MG63 (cell line): ENCODE measurements around the gene LDLRAD4. TPM values are rescaled to one million over a fixed set of nuclear protein-coding genes. Genes with fewer than 3 reads are reported as not detected.

ENCODE experiments used
- DNase-seq: peaks from one replicate; pipeline ENCODE4 v3.0.0-alpha.2; 2020
- H3K27me3 ChIP-seq: fragments of 250-450 bp; sonication (Bioruptor Pico); 2 replicates; pipeline ENCODE4 v1.5.1; 2020; ENCODE audit warnings: mild to moderate bottlenecking, moderate library complexity
- H3K36me3 ChIP-seq: fragments of 250-450 bp; sonication (Bioruptor Pico); 2 replicates; pipeline ENCODE4 v1.5.1; 2020; ENCODE audit warnings: mild to moderate bottlenecking, moderate library complexity
- H3K4me3 ChIP-seq: fragments of 250-450 bp; sonication (Bioruptor Pico); 2 replicates; pipeline ENCODE4 v1.5.1; 2020; ENCODE audit warnings: mild to moderate bottlenecking, moderate library complexity
- H3K9me3 ChIP-seq: fragments of 250-450 bp; sonication (Bioruptor Pico); 2 replicates; pipeline ENCODE4 v1.5.1; 2020; ENCODE audit warnings: mild to moderate bottlenecking, moderate library complexity
- total RNA-seq: library from RNA; depleted of rRNA; stranded (reverse); fragments of >200 nt; shearing (Covaris generic); gene quantifications from 2 replicates; pipeline ENCODE4 v1.2.3, GENCODE V29; 2014; ENCODE audit warnings: low replicate concordance

The LDLRAD4 gene
- total RNA-seq, 1 experiment from 2014 or later = 0.36 TPM

DNA sequence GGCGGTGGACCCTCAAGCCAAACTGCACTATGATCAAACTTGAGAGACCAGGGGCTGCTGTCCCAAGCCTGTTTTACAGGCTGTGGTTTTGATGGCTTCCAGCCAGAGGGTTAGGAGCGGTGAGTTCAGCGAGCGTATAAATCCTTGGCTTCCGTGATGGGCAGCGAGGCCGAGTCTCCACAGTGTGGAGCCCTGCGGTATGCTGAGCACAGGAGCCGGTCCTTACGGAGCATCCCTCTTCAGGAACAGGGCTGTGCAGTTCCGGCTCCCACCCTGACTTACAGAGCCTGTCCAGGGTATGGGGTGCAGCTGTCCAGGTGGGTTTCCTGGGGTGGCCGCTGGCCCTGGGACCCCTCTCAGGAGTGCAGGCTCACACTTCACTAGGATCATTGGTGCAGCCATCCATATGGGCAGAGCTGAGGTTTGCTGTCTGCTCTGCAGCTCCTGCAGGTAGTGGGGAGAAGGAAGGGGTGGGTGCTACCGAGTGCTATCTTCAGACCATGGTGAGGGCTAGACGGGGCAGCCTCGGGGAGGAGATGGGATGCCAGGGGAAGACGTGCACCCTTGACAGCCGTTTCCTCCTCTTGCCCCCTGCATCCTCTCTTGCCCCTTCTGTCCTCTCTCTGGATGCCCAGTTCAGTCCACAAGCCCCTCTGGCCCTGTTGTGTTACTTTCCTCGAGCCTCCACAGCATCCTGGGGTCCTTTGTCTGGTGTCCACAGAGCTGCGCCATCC lies 403.5 kb downstream of the LDLRAD4 start:
- DNase-seq = no peak
- Histone ChIP-seq H3K36me3 (no peaks in the 10 kb centered on the region), H3K27me3 (no peaks in the 10 kb centered on the region; the same call in 1 of the 2 replicates), H3K9me3 (no peaks in the 10 kb centered on the region), H3K4me3 (no peak overlapping the region)

DNA sequence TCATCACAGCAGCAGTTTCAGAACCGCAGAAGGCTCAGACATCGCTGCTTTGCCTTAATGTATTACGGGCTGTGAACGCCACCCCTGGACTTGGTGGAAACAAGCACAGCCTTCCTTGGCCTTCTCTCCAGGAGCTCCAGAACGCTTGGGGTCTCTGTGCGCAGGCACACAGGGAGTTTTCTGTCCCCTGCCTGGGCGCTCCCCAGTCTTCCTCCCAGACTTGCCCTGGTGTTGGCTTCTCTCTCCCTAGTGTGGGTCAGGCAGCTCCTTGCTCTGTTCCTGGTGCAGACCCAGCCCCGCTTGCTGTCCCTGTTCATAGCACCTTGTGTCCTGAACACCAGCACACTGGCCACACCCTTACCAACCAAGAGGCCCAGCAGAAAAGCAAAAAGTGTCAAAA lies 404.2 kb downstream of the LDLRAD4 start:
- Histone ChIP-seq H3K4me3 (no peak overlapping the region), H3K9me3 (no peaks in the 10 kb centered on the region), H3K36me3 (no peaks in the 10 kb centered on the region), H3K27me3 (no peaks in the 10 kb centered on the region)
- DNase-seq = no peak

DNA sequence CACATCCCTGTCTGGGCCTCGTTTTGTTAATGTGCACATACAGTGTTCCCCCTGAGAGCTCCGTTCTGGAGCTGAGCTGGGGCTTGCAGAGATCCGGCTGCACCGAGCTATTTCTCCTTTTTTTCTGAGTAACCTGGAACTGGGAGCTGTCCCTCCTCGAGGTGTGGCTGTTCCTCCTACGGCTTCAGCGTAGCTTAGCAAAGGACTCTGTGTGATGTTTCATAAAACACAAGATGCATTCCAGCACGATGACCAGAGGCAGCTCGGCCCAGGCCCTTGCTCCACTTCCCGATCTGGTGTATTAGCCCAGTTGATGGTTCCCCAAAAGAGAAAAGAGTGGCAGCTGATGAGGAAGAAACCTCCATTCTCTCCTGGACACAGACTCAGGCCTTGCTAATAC lies 404.8 kb downstream of the LDLRAD4 start:
- H3K27me3 ChIP-seq = no peaks in the 10 kb centered on the region
- H3K36me3 ChIP-seq = no peaks in the 10 kb centered on the region
- H3K4me3 ChIP-seq = no peak overlapping the region
- DNase-seq = no peak
- no peaks in the 10 kb centered on the region for H3K9me3 ChIP-seq

DNA sequence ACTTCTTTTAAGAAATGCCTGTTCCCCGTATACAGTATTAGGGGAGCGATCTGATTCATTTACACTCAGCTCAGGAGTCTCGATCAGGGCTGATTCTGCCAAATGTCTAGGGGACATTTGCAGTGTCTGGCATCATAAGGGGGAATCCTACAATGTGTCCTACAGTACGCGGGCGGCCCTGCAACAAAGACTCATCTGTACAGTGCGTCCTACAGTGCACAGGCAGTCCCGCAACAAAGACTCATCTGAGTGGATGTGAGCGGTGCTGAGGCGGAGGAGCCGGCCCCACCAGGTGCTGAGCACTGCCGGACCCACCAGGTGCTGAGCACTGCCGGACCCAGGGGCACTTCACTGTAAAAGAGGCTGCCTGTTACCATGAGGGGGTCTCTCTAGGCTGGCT lies 405.3 kb downstream of the LDLRAD4 start:
- DNase-seq = no peak
- no peaks in the 10 kb centered on the region for H3K9me3 ChIP-seq
- H3K4me3 ChIP-seq = no peak overlapping the region
- no peaks in the 10 kb centered on the region for H3K36me3 ChIP-seq
- no peaks in the 10 kb centered on the region for H3K27me3 ChIP-seq

DNA sequence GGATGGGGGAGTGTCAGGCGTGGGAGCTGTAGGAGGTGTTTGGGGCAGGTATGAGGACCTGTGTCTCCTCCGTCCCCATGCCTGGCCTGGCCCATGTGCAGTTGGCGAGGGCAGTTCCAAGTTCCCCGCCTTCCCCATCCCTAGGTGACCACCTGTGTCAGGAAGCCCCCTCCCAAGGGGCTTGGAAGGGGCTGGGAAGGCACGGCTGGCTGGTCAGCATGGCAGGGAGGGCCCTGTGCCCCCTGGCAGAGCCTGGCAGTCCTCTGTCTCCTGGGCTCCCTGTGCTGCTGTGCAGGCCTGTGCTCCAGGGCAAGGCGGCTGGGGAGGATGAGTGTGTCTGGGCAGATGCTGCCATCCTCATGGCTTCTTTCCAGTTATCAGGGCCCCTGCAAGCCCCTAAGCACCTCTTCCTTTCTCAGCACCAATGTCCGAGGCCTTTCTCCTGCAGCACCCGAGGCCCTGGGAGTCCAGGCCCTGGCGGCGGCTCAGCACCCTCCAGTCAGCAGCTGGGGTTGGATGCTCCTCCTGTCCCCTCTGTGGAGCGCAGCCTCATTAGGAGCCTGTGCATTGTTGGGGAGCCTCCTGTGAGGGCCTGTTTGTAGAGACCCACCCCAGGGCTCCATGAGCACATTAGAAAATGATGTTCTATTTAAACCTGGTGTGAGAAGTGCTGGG lies 406.1 kb downstream of the LDLRAD4 start:
- DNase-seq = no peak
- Histone ChIP-seq H3K4me3 (no peak overlapping the region), H3K36me3 (no peaks in the 10 kb centered on the region), H3K9me3 (no peaks in the 10 kb centered on the region), H3K27me3 (no peaks in the 10 kb centered on the region)

DNA sequence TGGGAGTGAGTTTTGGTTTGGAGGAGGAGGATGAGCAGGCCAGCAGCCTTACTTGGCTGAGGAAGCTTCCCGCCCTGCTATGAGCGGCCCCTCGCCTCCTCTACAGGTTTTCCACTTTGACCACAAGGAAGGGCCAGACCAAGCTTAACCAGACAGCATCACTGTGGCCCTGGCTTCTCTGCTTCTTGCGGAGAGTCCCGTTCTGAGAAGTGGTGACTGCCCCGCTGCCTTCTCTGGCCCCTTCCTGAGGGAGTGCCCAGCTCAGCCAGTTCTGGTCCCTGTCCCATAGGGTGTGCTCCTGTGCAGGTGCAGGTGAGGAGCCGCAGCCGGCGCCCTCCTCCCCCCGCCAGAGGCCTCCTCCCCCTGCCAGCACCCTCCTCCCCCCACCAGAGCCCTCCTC lies 406.8 kb downstream of the LDLRAD4 start:
- Histone ChIP-seq H3K27me3 (no peaks in the 10 kb centered on the region; the same call in 1 of the 2 replicates), H3K36me3 (no peaks in the 10 kb centered on the region), H3K4me3 (no peak overlapping the region), H3K9me3 (no peaks in the 10 kb centered on the region)
- DNase-seq = no peak

DNA sequence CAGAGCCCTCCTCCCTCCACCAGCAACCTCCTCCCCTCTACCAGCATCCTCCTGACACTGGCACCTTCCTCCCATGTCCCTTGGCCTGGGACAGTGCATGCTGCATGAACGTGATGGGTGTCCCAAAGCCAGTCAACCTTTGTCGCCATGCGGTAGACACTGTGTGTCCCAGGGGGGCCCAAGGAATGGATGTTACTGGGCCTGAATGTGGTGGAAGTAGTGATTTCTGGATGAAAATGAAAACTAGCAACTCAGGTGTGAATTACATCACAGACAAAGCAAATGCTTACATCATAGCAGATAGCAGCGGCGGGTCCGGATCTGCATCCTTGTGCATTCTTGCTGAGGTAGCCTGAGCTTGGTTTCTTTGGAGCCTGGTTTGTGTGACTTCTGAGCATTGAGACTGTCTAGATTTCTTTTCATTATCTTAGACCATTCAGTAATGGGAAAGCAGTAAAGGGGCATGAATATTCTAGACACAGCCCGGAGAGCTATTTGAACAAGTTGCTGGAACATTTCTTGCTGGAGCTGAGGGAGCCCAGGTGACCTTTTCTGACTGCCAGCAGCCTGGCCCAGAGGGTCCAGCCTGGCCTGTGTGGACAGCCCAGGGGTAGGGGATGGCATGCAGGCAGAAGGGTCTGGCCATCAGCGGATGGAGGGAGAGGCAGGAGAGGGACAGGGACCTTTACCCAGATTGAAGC lies 407.4 kb downstream of the LDLRAD4 start:
- Histone ChIP-seq H3K9me3 (no peaks in the 10 kb centered on the region), H3K36me3 (no peaks in the 10 kb centered on the region), H3K4me3 (no peak overlapping the region), H3K27me3 (no peaks in the 10 kb centered on the region; the same call in 1 of the 2 replicates)
- no peak for DNase-seq

DNA sequence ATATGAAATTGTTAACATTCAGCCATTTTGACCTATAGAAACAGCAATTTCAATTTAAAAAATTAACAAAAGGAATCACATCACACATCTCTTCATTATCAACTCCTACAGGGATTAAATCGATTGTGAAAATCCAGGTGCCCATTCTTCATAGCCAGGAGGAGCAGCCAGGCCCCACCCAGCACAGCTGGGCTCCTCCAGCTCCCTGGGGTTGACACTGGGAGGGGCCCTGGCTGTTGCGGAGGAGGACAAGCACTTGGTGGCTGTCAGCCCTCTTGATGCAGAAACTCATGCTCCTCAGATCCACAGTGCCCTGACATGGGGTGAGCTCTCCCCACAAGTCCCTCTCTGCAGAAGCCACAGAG lies 408.0 kb downstream of the LDLRAD4 start:
- no peaks in the 10 kb centered on the region for H3K9me3 ChIP-seq
- no peak for DNase-seq
- H3K36me3 ChIP-seq = no peaks in the 10 kb centered on the region
- H3K4me3 ChIP-seq = no peak overlapping the region
- no peaks in the 10 kb centered on the region; the same call in 1 of the 2 replicates for H3K27me3 ChIP-seq

DNA sequence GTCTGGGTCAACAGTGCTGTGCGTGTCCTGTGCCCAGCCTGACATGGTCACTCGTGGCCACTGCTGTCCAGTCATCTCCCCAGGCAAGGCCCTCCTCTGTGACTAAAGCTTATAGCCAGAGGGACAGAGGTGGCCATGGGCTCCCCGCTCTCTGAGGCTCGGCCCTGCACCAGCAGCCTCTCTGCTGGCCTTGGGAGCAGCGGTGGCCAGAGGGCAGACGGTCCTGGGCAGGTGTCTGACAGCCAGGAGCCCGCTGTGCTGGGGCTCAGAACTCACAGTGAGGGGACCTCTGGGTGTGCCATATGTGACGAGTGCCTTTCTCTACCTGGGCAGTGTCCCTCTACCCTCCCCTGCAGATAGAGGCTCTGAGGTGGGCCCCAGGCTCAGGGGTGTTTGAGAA lies 409.1 kb downstream of the LDLRAD4 start:
- H3K4me3 ChIP-seq = no peak overlapping the region

DNA sequence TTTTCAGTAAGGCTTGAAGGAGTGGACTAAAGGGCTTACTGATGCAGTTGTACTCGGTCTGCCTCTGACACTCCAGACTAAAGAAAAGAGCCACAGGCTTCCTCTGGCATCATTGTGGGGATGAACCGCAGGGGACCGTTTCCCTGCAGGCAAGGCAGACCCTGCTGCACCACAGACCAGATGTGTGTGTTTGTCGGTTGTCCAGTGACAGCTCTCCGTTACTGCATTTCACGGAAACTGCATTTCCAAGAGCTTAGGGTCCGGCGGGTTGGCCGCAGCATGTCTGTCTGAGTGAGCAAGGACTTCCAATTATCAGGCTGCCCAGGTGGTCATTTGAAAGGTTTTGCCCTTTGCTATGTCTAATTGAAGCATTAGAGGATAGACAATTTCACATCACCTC lies 409.7 kb downstream of the LDLRAD4 start:
- Histone ChIP-seq H3K36me3 (no peaks in the 10 kb centered on the region), H3K4me3 (no peak overlapping the region), H3K9me3 (no peaks in the 10 kb centered on the region), H3K27me3 (no peaks in the 10 kb centered on the region; the same call in 1 of the 2 replicates)
- no peak for DNase-seq

More for the DNA sequence above, 409.1 kb downstream of the LDLRAD4 start:
- no peaks in the 10 kb centered on the region; the same call in 1 of the 2 replicates for H3K27me3 ChIP-seq
- DNase-seq = no peak
- no peaks in the 10 kb centered on the region for H3K9me3 ChIP-seq
- no peaks in the 10 kb centered on the region for H3K36me3 ChIP-seq

DNA sequence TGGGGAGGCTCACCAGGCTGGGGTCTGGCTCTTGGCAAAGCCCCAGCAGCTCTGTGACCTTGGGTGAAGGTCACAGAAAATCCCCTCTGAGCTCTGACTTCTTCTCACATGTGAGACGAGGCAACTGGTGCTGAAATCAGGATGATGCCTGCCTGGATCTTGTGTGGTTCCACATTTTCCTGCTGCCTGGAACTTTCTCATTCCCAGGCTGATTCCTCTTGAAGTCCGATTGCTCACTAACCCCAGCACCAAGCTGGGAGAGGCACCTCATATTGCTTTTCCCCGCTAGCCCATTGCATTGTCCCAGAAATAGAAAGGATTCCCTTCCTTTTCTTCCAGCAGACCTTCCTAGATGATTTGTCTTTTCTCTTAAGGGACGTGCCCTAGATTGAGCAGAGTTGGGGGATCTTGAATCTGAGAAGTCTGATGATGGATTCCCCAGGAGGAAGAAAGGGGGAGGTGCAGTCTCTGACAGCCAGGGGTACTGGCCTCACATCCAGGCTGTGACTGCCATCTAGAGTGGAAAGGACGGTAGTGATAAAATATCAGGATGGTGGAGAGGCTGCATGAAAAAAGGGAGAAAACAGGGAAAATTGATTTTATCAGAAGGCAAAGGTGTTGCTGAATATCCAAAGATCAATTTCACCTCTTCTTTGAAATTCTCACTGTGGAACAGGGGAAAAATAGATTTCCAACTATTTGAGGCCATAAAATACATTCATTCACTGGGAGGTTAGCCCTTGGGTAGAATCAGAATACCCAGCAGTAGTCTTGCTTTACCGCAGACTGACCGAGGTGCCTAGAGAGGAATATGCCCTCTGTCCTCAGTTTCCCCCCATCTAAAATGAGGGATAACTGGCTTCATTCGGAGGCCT lies 411.5 kb downstream of the LDLRAD4 start:
- Histone ChIP-seq H3K9me3 (no peaks in the 10 kb centered on the region; the same call in 1 of the 2 replicates), H3K36me3 (no peaks in the 10 kb centered on the region), H3K27me3 (no peaks in the 10 kb centered on the region; the same call in 1 of the 2 replicates), H3K4me3 (no peak overlapping the region)
- peak; percentile 26 for DNase-seq

DNA sequence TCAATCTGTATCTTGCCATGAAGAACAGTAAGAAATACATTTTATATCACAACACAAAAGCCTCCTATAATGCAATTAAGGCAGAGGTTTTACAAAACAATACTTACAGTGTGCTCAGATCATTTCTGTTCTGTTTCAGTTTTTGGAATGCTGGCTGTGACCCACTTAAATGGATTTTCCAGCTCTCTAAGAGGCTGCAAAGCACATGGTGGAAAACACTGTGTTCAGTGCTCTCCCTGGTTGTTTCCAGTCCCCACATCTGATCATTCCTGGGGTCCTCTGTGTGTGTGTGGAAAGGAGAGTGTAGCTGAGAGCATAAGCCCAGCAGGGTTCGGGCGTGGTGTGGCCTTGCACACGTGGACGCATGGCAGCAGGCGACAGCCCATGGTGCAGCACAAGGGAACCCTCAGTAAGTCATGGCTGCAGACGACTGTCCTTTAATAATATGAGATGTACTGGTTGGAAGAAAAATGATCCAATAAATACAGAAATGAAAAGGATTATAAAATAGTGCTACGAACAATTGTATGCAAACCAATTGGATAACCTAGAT lies 412.2 kb downstream of the LDLRAD4 start:
- no peak overlapping the region for H3K4me3 ChIP-seq
- no peaks in the 10 kb centered on the region; the same call in 1 of the 2 replicates for H3K9me3 ChIP-seq
- H3K27me3 ChIP-seq = no peaks in the 10 kb centered on the region; the same call in 1 of the 2 replicates
- DNase-seq = no peak
- H3K36me3 ChIP-seq = no peaks in the 10 kb centered on the region

DNA sequence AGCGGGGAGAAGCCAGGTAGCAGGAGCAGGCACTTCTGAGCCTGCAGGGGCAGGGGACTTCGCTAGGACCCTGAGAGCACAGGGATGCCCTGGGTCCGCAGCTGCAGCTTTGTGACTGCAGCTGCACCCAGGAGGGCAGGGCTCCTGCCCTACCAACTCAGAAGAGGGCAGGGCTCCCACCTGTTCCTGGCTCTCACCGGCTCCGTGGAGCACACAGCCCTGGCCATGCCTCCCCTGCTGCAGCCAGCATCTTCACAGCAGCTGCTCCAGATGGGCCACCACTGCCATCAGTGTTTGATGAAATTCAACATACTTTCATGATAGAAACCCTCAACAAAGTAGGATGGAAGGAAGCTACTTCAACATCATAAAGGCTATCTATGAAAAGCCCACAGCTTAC lies 415.1 kb downstream of the LDLRAD4 start:
- no peaks in the 10 kb centered on the region; the same call in 1 of the 2 replicates for H3K27me3 ChIP-seq
- H3K36me3 ChIP-seq = no peaks in the 10 kb centered on the region
- no peak for DNase-seq
- no peak overlapping the region for H3K4me3 ChIP-seq
- no peaks in the 10 kb centered on the region; the same call in 1 of the 2 replicates for H3K9me3 ChIP-seq

DNA sequence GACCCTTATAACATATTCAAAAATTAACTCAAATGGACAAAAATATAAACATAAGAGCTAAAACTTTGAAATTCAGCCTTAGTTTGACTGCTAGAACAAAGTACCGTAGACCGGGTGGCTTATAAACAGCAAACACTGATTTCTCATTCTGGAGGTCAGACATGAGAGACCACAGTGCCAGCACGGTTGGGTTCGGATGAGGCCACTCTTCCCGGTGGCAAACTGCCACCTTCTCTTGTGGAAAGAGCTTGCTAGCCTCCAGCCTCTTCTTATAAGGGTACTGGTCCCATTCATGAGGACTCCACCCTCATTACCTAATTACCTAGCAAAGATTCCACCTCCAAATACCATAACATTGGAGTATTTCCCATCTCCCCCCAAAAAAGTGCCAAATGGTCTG lies 416.5 kb downstream of the LDLRAD4 start:
- Histone ChIP-seq H3K36me3 (no peaks in the 10 kb centered on the region), H3K27me3 (no peaks in the 10 kb centered on the region; the same call in 1 of the 2 replicates)

DNA sequence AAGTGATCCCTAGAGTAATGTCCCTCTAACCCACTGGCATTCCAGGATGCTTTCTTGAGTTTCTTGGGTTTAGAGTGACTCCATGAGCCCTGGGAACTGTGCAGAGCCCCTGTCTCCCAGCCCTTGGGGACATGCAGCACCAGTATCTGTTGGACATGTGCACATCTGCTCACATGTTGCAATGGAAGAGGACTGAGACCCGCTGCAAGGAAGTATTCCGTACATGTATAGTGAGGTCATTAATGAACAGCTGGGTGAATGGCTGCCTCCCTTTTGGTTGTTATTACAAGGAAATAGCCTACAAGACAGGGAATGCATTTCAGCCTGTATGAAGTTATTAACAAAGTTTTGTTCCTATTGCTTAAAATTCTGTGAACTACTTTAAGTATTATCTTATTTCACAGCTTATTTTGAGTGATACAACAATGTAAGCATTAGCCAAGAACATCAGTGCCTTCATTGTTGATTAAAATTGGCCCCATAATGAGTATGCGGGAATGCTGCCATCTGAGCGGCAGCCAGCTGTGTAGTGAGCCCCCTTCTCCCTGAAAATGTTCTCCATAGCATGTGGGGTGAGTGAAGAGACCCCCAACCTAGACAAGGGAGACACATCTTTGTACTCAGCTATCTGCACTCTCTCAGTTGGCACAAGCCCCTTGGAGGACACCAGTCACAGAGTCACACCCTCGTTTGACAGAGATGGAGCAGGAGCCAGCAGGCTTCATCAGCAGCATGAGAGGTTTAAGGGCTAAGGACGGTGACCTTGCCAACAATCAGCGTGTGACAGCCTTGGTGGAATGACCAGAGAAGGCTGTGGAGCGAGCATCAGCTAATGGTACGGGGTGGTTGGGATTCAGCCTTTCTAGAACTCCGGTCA lies 420.4 kb downstream of the LDLRAD4 start:
- DNase-seq = no peak
- Histone ChIP-seq H3K4me3 (no peak overlapping the region), H3K9me3 (no peaks in the 10 kb centered on the region; the same call in 1 of the 2 replicates), H3K36me3 (no peaks in the 10 kb centered on the region), H3K27me3 (no peaks in the 10 kb centered on the region)

More for the DNA sequence above, 416.5 kb downstream of the LDLRAD4 start:
- Histone ChIP-seq H3K4me3 (no peak overlapping the region), H3K9me3 (no peaks in the 10 kb centered on the region; the same call in 1 of the 2 replicates)
- no peak for DNase-seq
